Measurements from ENCODE around the gene ARID2.

GRCh38 chr12:45743247-45743646, 13.7 kb downstream of the ARID2 start:
- TF ChIP-seq CTCF (tag by site-specific recombination; IDR thresholded peaks at IDR 0.05) (no peak), ZNF416 (tag by site-specific recombination; IDR thresholded peaks at IDR 0.05) (no peak), GLI2 (tag by site-specific recombination; IDR thresholded peaks at IDR 0.05; ENCODE audit: borderline replicate concordance, low read depth) (no peak), ZNF23 (tag by site-specific recombination; IDR thresholded peaks at IDR 0.05; ENCODE audit: borderline replicate concordance) (no peak), PBX3 (CRISPR knock-in tag; IDR thresholded peaks at IDR 0.05) (no peak), ZNF274 (IDR thresholded peaks at IDR 0.05; ENCODE audit: low read length) (no peak), ZNF274 (tag by site-specific recombination; IDR thresholded peaks at IDR 0.05; ENCODE audit: borderline replicate concordance) (no peak), ZNF426 (tag by site-specific recombination; IDR thresholded peaks at IDR 0.05) (no peak), ELK4 (IDR thresholded peaks at IDR 0.05; ENCODE audit: borderline replicate concordance, low read depth, low read length) (no peak), ATF2 (tag by site-specific recombination; IDR thresholded peaks at IDR 0.05; ENCODE audit: low read depth) (no peak), ZNF48 (tag by site-specific recombination; IDR thresholded peaks at IDR 0.05) (no peak)
- TF ChIP-seq, protein P1, sequence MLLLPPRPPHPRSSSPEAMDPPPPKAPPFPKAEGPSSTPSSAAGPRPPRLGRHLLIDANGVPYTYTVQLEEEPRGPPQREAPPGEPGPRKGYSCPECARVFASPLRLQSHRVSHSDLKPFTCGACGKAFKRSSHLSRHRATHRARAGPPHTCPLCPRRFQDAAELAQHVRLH (tag by site-specific recombination; IDR thresholded peaks at IDR 0.05), result no peak
- TF ChIP-seq, protein P2, sequence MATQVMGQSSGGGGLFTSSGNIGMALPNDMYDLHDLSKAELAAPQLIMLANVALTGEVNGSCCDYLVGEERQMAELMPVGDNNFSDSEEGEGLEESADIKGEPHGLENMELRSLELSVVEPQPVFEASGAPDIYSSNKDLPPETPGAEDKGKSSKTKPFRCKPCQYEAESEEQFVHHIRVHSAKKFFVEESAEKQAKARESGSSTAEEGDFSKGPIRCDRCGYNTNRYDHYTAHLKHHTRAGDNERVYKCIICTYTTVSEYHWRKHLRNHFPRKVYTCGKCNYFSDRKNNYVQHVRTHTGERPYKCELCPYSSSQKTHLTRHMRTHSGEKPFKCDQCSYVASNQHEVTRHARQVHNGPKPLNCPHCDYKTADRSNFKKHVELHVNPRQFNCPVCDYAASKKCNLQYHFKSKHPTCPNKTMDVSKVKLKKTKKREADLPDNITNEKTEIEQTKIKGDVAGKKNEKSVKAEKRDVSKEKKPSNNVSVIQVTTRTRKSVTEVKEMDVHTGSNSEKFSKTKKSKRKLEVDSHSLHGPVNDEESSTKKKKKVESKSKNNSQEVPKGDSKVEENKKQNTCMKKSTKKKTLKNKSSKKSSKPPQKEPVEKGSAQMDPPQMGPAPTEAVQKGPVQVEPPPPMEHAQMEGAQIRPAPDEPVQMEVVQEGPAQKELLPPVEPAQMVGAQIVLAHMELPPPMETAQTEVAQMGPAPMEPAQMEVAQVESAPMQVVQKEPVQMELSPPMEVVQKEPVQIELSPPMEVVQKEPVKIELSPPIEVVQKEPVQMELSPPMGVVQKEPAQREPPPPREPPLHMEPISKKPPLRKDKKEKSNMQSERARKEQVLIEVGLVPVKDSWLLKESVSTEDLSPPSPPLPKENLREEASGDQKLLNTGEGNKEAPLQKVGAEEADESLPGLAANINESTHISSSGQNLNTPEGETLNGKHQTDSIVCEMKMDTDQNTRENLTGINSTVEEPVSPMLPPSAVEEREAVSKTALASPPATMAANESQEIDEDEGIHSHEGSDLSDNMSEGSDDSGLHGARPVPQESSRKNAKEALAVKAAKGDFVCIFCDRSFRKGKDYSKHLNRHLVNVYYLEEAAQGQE (tag by site-specific recombination; IDR thresholded peaks at IDR 0.05), result no peak

Data from HEK293 (cell line).